HG02678 (cell line): ENCODE measurements around the gene ZFP36L2.

Source experiments
- ATAC-seq: cut with Tn5 transposase; IDR thresholded peaks from one replicate; pipeline ENCODE4 v1.9.1; 2021; ENCODE audit warnings: mild to moderate bottlenecking, moderate library complexity; ENCODE audit not compliant: unreplicated experiment

ZFP36L2 gene

DNA sequence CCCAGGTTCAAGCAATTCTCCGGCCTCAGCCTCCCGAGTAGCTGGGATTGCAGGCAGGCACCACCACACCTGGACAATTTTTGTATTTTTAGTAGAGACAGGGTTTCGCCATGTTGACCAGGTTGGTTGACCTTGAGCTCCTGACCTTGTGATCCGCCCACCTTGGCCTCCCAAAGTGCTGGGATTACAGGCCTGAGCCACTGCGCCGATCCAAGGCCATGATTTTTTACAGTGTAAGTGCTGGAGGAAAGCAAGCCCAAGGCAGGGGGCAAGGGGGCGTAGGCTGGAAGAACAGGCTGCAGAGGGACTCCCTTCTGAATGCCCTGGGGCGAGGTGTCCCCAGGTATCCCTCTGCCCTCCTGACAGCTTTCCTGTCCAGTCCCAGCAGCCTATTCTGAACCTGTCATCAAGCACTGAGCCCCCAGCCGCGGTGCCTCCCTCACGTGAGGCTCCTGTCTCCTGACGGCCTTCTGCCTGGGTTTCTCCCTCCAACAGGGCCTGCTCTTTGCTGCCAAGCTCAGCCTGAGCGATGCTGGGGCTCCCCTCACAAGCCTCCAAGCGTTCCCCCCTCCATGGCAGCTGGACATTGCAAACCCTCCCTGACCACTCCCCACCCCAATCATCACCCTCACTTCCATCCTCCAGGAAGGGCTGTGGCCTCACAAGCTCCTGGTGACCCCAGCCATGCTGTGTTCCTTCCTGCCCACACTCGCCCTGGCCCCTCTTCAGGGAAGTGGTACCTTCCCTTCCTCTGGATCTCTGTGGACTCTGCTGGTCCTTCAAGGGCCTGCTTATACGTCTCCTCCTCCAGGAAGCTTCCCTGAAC lies 37.6 kb downstream of the ZFP36L2 start:
- no peak for ATAC-seq

DNA sequence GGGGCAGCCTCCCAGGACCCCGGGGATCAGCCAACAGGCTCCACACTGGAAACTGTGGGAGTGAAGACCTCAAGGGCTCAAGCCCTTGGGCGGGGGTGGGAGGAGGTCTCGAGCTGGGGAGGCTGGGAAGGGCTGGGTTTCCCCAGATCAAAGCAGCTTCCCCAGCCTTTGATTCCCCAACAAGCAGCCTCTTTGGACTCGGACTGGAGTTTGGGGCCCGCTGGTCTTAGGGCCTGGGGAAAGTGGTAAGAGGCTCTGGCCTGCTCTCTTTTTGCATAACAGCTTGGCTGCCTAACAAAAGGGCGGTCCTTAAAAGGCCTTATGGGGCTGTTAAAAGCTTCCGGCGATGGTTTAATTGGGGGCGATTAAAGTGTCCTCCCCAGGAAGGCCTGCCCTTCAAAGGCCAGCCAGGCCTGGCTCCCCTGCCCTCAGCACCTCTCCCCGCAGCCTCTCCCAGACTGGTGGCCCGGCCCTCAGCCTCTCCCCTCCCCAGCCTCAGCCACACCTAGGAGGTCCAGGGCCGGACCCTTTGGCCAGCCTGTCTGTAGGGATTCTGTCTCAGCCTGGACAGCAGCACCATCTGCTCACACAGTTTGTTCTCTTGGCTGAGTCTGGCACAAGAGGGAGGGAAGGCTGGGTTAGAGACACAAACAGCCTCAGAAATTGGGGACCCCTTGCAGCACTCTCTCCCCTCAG lies 39.6 kb downstream of the ZFP36L2 start:
- ATAC-seq, result no peak

DNA sequence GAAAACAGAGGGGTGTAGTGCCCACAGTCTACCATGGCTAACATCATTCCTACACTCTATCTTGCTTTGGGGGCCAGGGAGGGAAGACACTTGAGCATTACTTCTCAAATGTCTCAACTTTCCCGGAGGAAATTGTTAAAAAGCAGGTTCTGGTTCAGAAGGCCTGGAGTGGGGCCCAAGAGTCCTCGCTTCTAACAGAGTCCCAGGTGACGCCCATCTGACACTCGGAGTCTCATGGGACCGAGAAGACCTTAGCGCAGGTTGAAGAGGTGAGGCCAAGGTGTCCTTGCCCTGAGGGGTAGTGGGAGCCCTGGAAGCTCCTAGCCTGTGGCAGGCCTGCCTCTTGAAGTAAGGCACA lies 40.1 kb downstream of the ZFP36L2 start:
- ATAC-seq, result no peak

DNA sequence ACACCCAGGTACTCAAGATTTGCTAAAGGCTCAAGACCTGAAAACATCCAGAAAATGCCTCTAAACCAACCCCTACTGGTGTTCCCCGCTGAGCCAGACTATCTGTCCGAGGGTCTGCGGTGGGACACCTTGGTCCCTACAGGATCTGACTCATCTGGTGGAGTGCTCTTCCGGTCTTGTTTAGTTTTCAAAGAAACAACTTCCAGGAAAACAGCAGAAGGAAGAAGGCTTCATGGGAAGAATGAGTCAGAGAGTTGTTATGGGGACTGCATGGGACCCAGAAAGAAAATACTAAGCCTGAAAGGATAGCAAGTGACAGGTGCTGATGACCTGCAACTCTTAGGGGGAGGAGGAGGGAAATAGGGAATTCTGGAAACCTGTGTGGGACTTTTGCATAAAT lies 41.3 kb downstream of the ZFP36L2 start:
- ATAC-seq, result no peak

DNA sequence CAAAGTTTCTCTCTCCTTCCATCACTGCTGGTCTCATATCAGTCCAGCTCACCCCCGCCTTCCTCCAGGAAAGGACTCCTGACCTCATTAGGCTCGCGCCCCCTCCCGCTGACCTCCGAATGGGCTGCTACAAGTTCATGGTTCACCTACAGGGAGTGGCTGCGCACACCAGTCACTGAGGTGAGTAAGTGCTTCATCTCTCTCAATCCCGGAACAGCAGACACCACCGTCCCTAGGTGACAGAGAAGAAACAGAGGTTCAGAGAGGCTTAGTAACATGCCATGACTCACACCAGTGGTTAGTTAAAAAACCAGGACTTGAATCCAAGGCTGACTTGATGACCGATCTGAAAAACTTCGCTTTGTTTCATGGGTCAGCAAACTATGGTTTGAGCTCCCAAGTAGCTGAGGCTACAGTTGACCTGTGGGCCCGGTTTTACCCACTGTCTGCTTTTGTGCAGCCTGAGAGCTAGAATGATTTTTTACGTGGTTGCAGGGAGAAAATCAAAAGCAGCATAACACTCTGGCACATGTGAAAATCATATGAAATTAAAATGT lies 42.0 kb downstream of the ZFP36L2 start:
- no peak for ATAC-seq

DNA sequence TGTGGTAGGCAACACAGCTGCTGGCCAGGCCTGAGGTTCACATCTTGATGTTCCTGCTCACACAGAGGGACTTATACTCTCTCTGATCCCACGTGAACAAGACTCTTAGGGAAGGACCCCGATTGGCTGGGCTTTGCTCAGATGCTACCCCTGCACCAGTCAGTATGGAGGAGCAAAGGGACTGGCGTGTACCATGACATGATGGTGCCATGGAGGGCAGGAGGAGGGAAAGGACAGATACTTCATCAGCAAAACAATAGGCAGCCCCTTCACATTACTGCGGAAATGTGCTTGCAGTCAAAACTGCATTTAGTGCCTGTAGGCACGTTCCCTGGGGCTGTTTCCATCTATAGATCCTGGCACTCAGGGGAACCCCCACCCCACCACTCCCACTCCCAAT lies 42.7 kb downstream of the ZFP36L2 start:
- ATAC-seq, result no peak

DNA sequence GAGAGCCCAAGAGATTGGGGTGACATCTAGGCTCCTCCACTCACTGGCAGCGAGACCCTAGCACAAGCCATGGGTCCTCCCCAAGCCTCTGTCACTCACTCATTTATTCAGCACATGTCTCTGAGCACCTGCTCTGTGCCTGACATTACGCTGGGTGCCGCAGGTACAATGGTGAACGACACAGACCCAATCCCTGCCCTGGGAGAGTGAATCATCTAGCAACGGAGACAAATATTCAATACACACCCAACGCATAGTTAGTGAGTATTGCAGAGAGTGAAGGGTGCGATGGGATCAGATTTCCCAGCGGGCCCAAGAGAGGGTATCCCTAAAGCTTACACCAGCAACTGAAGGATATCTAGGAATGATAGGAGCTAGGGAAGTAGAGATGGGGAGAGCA lies 45.5 kb downstream of the ZFP36L2 start:
- no peak for ATAC-seq

DNA sequence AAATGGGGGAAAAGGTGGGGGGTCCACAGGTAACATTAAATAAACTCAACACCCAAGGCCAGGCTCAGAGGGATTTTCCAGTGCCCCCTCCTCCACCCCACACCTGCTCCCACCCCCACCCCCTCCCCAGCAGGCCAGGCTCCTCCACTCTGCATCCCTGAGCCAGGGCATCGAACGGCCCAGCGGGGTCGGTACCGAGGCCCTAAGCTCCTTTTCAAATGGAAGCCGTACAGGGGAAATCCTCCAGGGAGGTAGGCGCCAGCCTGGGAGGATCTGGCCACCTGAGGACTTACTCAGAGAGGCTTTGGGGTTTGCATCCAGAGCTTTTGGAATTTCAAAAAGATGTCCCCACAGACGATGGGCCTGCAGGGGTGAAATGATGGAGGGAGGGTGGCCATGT lies 46.5 kb downstream of the ZFP36L2 start:
- no peak for ATAC-seq

DNA sequence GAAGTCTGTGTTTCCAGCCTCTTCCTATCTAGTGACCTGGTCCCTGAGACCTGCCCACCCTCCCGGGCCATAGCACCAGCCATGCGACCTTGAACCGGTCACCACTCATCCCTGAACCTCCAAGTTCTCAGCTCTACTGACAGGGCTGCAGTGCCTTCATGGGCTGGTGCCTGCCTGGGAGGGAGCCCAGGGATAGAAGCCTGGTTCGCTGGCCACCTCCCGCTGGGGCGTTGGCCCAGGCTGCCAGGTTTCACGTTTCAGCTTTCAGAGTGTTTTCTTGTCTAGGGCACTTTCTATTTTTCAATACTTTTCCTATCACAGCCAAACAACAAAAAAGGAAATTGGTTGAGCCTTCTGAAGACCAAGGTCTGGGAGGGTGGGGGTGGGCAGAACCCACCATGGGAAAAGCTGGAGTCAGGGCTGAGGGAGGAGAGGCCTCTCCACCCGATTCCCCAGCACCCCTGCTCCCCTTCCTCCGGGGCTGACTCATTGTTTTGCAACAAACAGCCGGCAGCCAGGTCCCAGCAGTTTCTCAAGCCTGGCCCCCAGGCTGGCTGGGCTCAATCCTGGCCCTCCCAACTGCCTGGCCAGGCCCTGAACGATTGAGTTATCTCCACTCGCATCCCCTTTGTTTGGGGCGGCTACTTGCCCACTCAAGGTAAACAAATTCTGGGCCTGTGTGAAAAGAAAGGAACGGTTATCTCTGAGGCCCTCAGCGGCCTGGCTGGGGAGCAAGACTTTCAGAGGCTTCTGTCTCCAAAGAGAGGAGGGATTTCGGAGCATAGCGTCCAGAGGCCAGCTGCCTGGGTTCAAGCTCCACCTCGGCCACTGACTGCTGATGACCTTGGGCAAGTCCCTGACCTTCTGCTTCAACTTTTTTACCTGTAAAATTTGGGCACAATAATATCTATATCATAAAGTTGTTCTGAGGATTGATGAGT lies 47.5 kb downstream of the ZFP36L2 start:
- no peak for ATAC-seq

DNA sequence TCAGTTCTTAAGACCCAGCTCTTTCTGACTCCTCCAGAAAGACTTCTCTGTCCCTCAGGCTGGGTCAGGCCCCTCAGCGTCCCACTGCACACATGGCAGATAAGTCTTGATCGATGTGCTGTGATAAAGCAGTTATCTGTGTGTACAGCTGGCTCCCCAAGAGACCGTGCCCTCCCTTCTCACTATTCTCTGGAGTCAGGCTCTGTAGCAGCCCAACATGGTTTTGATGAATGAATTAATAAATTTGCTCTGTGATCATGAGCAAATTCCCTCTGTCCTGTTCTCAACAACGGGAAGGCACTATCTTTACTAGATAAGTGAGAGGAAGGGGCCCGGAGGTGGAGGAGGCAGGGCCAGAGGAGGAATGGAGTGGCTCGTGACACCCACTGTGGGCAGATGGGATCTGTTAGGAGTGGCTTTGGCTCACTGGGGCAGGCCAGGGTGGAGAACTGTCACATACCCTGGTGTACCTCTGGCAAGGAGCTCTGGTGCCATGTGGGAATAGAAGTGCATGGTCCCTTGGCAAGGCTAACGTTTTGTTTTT lies 48.3 kb downstream of the ZFP36L2 start:
- no peak for ATAC-seq

DNA sequence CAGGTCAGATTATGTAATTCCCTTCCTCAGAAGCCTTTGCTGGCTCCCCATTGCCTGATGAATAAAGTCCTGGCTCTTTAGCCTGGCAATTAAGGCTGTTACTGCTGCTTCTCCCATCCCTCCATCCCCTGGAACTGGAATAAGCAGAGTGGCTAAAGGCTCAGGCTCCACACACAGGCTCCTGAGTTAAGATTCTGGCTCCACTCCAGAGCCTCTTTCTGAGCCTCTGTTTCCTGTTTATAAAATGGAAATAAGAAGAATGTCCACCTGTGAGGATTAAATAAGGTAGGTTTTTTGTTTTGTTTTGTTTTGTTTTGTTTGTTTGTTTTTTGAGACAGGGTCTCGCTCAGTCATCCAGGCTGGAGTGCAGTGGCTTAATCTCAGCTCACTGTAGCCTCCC lies 50.0 kb downstream of the ZFP36L2 start:
- no peak for ATAC-seq

DNA sequence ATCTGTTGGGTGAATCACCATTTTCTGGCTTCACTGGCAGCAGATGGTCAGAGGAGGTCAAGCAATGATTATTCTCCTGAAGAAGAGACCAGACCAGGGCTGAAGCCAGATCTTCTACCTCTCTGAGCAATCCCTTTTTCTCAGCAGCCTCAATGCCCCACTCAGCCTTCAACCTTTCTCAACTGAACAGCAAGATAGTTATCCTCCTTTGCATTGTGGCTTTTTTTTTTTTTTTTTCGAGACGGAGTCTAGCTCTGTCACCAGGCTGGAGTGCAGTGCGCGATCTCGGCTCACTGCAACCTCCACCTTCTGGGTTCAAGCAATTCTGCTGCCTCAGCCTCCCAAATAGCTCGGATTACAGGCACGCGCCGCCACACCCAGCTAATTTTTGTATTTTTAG lies 50.5 kb downstream of the ZFP36L2 start:
- no peak for ATAC-seq

DNA sequence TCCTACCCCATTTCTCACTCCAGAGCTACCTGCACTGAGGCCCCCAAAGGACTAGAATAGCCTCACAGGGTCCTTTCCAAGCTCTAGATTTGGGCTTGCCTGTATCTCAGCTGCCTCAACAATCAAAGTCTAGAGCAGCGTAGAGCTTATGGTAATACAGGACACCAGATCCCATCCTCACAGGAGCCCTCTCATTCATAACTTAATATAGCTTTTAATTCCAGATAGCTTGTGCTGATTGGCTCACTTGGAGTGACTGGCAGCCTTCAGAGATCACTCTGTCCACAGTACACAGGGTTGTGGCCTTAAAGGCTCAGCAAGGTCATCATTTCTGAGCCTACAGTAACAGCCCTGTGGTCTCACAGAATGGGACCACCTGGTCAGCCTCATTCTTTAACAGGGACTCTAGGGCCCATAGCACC lies 51.4 kb downstream of the ZFP36L2 start:
- ATAC-seq, result no peak

DNA sequence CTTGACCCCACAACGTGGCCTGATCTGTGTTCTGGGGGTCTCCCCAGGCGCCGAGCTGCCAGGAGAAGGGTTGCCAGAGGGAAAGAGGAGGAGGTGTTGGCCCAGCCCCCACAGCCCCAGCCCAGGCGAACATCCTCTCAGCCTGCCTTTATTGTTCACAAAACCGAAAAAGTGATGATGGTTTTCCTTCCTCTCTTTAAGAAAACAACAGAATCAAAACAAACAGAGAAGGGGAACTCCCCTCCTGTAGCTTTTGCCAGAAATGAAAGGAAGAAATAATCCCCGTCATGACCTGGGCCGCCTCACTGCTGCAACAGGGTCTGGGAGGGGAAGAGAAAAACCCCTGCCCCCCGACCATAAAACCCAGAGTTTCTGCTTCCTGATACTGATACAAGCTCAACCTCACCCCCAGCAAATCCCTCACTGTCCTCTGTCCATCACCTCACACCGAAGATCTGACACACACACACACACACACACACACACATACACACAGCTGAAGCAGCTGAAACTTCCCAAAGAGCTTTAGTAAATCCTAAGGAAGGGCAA lies 52.0 kb downstream of the ZFP36L2 start:
- peak; percentile 82 for ATAC-seq
